ENCODE results near the gene LUZP1.

The LUZP1 gene

GRCh38 chr1:23150125-23150524, 18.5 kb downstream of the LUZP1 start:
- no peak for DNase-seq

GRCh38 chr1:23149114-23149513, 19.5 kb downstream of the LUZP1 start:
- DNase-seq = no peak

DNA sequence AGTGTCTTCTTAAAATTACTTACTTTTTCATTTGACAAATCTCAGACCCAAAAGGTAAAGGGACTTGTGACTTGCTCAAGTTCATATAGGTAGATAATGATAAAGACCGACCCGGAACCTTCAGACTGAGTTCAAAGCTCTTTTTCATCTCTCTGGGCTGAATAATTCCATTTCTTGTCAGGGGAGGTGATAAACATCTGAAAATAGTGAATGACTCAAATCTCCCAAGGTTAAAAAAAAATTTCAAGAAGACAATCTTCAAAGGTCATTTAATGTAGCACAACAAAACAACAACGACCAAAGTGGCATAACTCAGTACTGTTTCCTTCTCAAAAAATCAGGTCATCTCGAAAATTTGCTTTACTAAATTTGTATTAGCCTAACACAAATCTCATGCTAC, 20.6 kb downstream of the LUZP1 start:
- DNase-seq = no peak

GRCh38 chr1:23140940-23141596, 27.6 kb downstream of the LUZP1 start:
- DNase-seq = no peak

DNA sequence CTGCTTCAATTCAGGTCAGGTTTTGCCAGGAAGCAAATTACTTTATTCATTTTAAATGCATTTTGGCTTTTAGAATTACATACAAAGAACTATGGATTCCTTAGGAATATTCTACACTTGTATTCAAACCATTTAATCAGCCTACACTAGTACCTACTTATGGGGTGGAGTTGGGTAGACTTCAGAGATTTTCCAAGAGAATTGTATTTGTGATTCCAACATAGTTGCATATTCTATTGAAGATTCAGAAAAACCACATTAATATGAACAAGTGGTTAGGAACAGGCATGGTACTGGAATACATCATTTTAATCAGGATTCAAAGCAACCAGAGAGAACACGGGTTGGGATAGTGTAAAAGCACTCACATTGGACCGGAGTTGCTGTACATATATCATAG, 33.4 kb downstream of the LUZP1 start:
- DNase-seq = no peak

GRCh38 chr1:23134055-23134454, 34.6 kb downstream of the LUZP1 start:
- no peak for DNase-seq

GRCh38 chr1:23133587-23133986, 35.1 kb downstream of the LUZP1 start:
- DNase-seq = no peak

GRCh38 chr1:23132033-23132432, 36.6 kb downstream of the LUZP1 start:
- DNase-seq = no peak

DNA sequence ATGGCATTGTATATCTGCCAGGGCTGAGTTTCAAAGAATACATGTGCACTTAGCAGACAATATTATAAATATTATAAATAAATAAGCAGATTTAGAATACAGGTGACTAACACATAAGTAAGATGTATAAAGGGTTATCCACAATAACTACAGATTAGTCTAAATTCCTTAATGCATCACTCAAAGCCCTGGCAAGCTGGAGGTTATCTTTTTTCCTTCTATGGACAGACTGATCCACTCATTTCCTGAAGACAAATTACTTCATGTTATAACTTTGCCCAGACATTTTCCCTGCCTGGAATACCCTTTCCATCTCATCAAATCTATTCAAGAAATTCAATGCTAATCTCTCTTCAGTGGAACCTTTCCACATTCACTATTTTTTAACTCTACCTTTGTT, 38.8 kb downstream of the LUZP1 start:
- DNase-seq = no peak

- DNase-seq = no peak
These were observed 41.9 kb downstream of the LUZP1 start for GRCh38 chr1:23126801-23127200.

GRCh38 chr1:23126200-23126599, 42.5 kb downstream of the LUZP1 start:
- DNase-seq = no peak

DNA sequence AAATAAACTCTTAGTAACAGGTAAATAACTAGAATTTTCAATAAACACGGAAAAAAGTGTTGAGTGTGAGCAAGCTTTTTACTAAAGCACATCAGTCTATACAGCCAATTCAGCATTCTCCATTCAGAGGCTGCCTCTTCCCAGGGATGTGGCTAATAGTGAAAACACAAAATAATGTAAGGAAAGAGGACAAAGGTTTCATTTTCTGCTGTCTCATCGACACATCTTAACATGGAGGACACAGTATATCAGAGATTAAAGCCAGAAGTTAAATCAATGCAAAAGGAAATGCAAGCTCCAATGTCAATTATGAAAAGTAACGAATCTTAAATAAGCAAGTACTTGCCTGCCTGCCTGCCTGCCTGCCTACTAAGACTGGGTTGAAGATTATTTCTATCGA, 43.2 kb downstream of the LUZP1 start:
- no peak for DNase-seq

DNA sequence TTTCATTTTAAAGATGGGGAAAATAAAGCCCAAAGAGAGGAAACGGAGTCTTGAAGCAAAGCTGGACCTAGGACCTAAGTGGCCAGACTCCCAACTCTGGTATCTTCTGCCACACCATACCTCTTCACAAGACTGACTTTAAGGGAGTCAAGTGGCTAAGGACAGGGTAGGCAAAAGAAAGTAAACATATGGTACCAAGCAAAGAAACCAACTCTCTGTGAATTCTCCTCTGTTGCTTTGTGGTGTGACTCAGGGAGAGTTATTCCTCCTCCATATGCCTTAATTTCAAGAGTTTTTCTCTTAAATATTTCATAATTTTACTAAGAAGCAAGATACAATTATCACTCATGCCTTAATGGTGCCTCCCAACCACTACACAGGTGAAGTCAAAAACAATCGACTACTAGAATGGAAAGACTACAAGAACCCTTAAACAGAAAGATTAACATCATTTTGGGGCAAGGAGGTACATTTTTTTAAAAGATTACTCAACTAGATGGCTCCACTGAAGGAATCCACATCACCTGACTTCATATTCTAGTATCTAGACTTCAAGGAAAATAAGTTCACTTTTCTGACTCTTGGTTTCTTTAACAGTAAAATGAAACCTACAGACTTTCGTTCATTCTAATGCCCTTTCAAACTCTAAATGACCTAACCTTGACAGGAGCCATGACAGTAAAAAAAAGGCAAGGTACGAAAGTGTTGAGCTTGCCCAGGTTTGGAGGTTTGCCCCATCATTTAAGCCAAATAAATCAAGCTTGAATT, 44.2 kb downstream of the LUZP1 start:
- no peak for DNase-seq

DNA sequence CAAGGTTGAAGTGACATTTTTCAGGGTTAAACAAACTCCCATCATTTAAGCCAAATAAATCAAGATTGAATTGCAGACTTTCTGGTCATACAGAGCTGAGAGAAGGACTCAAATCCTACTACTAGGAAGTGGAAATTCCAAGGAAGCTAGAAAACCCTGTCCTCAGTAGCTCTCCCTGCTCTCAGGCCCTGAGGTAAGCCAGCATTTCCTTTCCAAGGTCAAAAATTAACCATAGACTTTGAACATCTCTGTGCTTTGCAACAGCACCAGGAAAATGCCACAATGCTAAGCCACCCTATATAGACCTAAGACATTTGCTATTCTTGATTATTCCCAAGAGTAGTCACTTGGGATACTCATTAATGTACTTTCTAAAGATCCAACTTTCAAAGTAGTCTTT, 45.1 kb downstream of the LUZP1 start:
- no peak for DNase-seq

DNA sequence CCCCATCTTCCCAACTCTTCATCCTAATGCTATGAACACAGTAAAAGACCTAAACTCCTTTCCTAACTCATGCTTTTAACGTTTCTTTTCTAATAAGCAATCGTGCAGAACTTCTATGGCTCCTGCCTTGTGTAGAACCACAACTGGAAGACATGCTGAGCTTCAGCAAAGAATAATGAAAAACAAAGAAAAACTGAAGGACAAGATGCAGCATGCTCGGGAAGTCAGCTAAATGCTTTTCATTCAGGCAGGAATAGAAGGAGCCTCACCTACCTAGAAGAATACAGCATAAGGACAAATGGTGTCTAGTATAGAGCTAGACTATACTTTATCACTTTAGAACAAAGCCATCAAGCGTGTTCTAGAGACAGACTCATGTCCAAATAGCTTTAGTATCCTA, 45.9 kb downstream of the LUZP1 start:
- DNase-seq = no peak

DNA sequence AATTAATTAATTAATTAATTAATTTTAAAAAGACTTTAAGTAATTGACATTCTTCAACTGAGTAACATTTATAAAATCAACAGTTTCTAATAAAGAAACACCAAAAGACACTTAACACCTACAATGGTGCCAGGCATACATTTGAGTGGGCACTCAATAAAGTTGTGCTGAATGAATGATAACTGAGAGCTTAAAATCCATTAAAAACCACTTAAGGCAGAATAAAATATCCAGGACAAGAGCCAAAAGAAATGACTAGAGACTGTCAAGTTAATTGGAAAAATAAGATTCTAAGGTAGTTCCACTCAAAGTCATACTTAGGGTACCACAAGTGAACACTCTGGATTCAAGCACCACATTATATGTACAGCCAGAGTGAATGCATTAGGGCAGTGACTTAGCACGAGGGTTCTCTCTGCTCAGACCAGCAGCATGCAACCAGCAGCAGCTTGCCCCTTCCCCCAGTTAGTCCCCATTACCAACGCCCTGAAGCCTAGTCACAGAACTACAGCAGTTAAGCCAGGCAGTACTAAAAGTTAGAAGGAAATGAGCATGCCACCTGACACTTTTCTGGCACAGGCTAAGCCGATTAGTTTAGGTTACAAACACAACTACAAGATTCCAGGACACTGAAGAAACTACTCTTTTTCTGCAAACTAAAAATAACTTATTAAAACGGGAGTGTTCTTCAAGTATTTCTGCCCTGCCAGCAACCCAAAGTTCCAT, 46.5 kb downstream of the LUZP1 start:
- no peak for DNase-seq

DNA sequence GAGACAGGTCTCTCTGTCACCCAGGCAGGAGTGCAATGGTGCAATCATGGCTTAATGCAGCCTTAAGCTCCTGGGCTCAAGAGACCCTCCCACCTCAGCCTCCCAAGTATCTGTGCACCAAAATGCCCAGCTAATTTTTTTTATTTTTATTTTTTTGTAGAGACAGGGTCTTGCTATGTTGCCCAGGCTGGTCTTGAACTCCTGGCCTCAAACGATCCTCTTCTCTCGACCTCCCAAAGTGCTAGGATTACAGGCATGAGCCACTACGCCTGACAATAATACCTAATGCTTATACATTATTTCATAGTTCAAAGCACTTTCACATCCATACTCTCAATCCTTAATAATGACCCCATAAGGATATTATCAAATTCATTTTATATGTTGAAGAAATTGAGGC, 48.3 kb downstream of the LUZP1 start:
- DNase-seq = no peak

GRCh38 chr1:23118957-23119792, 49.5 kb downstream of the LUZP1 start:
- peak; percentile 34 for DNase-seq

DNA sequence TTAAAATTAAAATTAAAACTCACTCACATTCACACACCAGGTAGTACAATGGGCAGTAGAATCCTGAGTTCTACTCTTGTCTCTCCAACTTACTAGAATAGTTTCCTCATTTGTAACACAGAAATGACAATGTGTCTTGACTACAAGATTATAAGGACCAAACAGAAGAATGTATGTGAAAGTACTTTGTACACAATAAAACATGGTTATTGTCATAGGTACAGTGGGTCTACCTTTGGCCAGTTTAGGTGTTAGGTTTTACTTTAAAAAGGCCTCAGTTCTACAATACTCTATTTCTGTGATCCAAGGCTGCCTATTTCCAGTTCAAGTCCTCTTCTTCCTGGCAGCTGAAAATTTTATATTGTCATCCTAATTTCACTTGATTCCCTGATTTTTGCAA, 50.2 kb downstream of the LUZP1 start:
- no peak for DNase-seq

DNA sequence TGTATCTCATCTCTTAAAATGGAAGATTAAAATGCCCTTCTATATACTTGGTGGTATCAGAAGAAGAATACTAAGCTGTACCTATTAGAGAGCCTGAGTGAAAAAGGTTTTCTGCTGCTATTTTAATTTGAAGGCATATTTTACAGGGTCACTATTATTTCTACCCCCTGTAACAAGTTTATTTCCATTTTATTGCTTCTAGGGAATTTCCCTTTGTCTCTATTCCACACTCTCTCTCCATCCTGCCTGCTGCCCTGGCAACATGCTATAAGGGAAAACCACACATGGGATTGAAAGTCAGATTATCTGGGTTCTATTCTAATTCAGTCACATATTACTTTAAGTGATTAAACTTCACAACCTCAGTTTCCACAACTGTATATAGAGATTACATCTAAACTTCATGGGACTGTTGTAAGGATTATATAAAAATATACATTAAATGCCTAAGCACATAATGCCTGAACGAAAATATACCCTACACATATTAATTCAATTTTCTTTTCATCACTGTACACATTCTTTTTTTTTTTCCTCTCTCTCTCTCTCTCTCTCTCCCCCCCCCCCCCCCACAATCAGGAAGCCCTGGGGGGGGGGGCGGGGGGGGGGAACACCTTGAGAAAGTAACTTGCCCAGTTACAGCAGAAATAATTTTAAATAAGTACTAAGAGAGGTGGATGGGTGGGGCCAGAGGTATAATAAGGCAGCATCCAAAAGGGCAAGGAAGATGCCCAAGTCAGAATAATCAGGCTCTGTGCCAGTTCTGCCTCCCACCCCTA, 51.5 kb downstream of the LUZP1 start:
- no peak for DNase-seq

GRCh38 chr1:23116216-23116836, 52.3 kb downstream of the LUZP1 start:
- DNase-seq = no peak

All from activated T-cell treated with anti-CD3 and anti-CD28 coated beads, Interleukin-2, amount 50 U/mL, for 1 hour (primary cell).